B cell (primary cell): ENCODE results near the gene LRRC45. TPM values are rescaled to one million over a fixed set of nuclear protein-coding genes. Genes with fewer than 3 reads are reported as not detected.

Experiments
- ATAC-seq: fragments of 200-7000 bp; cut with Tn5 transposase; one replicate; pipeline ENCODE4 v1.10.0; 2021; ENCODE audit warnings: low read depth, mild to moderate bottlenecking, moderate number of reproducible peaks, moderate library complexity
- CTCF ChIA-PET: fragments of 350-600 bp; sonication (Branson Sonifier 250); formaldehyde crosslinking; loops from one replicate; lab custom pipeline; 2021; ENCODE audit warnings: antibody characterized with exemption, inconsistent platforms; lab: Charles Lee
- POLR2A ChIA-PET: fragments of 350-600 bp; sonication (Branson Sonifier 250); formaldehyde crosslinking; loops from one replicate; lab custom pipeline; 2021; ENCODE audit warnings: antibody characterized with exemption; lab: Charles Lee
- DNase-seq: peaks from one replicate; pipeline ENCODE4 v3.0.0; 2013
- H2AFZ ChIP-seq: 2 replicates; pipeline ENCODE4 v1.6.1; 2012; ENCODE audit warnings: mild to moderate bottlenecking, low read depth, low read length; ENCODE audit not compliant: insufficient read depth, poor library complexity, severe bottlenecking
- H3K27ac ChIP-seq, 2 donors: 1 replicate in 1 of 2; 2 replicates in 1 of 2; pipeline ENCODE4 v1.5.1; 2012 to 2013; ENCODE audit warnings: low read length in 2 of 2, mild to moderate bottlenecking in 2 of 2, moderate library complexity in 1 of 2
- H3K27me3 ChIP-seq, 4 experiments: fragments of 200-600 bp in 1 of 4; sonication (generic) in 1 of 4; replicated peaks in 1 of 4; 1 replicate in 2 of 4; 2 replicates in 2 of 4; pipeline versions ENCODE4 v1.6.1 to v1.7.0; 2013 to 2016; ENCODE audit warnings: low read length in 3 of 4, mild to moderate bottlenecking in 2 of 4, mixed read lengths in 1 of 4, moderate library complexity in 1 of 4; ENCODE audit not compliant: insufficient read depth in 4 of 4, control insufficient read depth in 3 of 4; ENCODE audit errors: control extremely low read depth in 1 of 4
- H3K36me3 ChIP-seq, 2 experiments: replicated peaks in 1 of 2; 1 replicate in 1 of 2; 2 replicates in 1 of 2; pipeline versions ENCODE4 v1.6.1 to v1.7.1; 2013; ENCODE audit warnings: low read length in 1 of 2; ENCODE audit not compliant: insufficient read depth in 2 of 2, control insufficient read depth in 1 of 2; ENCODE audit errors: control extremely low read depth in 1 of 2, extremely low read depth in 1 of 2
- H3K4me1 ChIP-seq, 2 donors: fragments of 200-600 bp in 1 of 2; sonication (generic) in 1 of 2; 1 replicate in 1 of 2; 2 replicates in 1 of 2; pipeline versions ENCODE4 v1.5.1 to v1.6.1; 2013 to 2017; ENCODE audit warnings: low read length in 2 of 2; ENCODE audit not compliant: control insufficient read depth in 2 of 2, insufficient read depth in 2 of 2
- H3K4me2 ChIP-seq: replicated peaks from 2 replicates; pipeline ENCODE3; 2012; ENCODE audit warnings: mild to moderate bottlenecking, low read depth, low read length; ENCODE audit not compliant: poor library complexity, severe bottlenecking
- H3K4me3 ChIP-seq, 5 experiments: fragments of 200-600 bp in 1 of 5; sonication (generic) in 1 of 5; 1 replicate in 3 of 5; 2 replicates in 2 of 5; pipeline versions ENCODE4 v1.5.1 to v1.7.0; 2011 to 2016; ENCODE audit warnings: low read length in 4 of 5, mild to moderate bottlenecking in 4 of 5, low read depth in 2 of 5, control low read depth in 1 of 5, moderate library complexity in 1 of 5; ENCODE audit not compliant: insufficient read depth in 1 of 5; ENCODE audit errors: control extremely low read depth in 1 of 5, extremely low read depth in 1 of 5
- H3K79me2 ChIP-seq: fragments of 200-600 bp; sonication (generic); one replicate; pipeline ENCODE4 v1.6.0; 2016; ENCODE audit warnings: low read length; ENCODE audit not compliant: control insufficient read depth, insufficient read depth
- H3K9ac ChIP-seq: fragments of 200-600 bp; sonication (generic); 2 replicates; pipeline ENCODE4 v1.6.1; 2017; ENCODE audit warnings: mild to moderate bottlenecking, low read length, moderate library complexity
- H3K9me3 ChIP-seq, 3 donors: one replicate each; pipeline versions ENCODE4 v1.6.1 to v1.7.1; 2013; ENCODE audit warnings: low read length in 2 of 3; ENCODE audit not compliant: control insufficient read depth in 2 of 3, insufficient read depth in 1 of 3; ENCODE audit errors: control extremely low read depth in 1 of 3
- H4K20me1 ChIP-seq: 2 replicates; pipeline ENCODE4 v1.6.0; 2012; ENCODE audit warnings: mild to moderate bottlenecking, low read length; ENCODE audit not compliant: insufficient read depth, control insufficient read depth, poor library complexity, severe bottlenecking
- H3K27ac Mint-ChIP-seq: one replicate; pipeline ENCODE4 v1.8.0; 2021; ENCODE audit warnings: mixed read lengths
- H3K27me3 Mint-ChIP-seq: one replicate; pipeline ENCODE4 v1.8.0; 2021; ENCODE audit warnings: mixed read lengths
- H3K4me1 Mint-ChIP-seq: one replicate; pipeline ENCODE4 v1.8.0; 2021; ENCODE audit warnings: mixed read lengths
- H3K4me3 Mint-ChIP-seq: one replicate; pipeline ENCODE4 v1.8.0; 2021; ENCODE audit warnings: mixed read lengths
- H3K9me3 Mint-ChIP-seq: one replicate; pipeline ENCODE4 v1.8.0; 2022; ENCODE audit warnings: mixed read lengths; ENCODE audit not compliant: insufficient read depth
- CTCF ChIP-seq: fragments of 200-600 bp; IDR thresholded peaks from one replicate; pipeline ENCODE4 v1.8.0; 2022; ENCODE audit warnings: antibody characterized with exemption, mild to moderate bottlenecking
- EZH2 ChIP-seq: IDR thresholded peaks from 2 replicates; pipeline ENCODE4 v1.6.1; 2012; ENCODE audit warnings: borderline replicate concordance, low read depth, mild to moderate bottlenecking, moderate library complexity, low read length; ENCODE audit not compliant: insufficient read depth, poor library complexity, severe bottlenecking
- WGBS: methylation state at CpG from one replicate; pipeline ENCODE4 v1.1.5; 2013; ENCODE audit warnings: missing lambda C conversion rate; ENCODE audit not compliant: insufficient coverage; 5-methylcytosine and 5-hydroxymethylcytosine counted together
- intact Hi-C: fragments of 100-400 bp; cut with micrococcal nuclease; formaldehyde crosslinking; loops from one replicate; pipeline ENCODE4 v1.10.0; 2022
- polyA plus RNA-seq: library from polyadenylated mRNA; depleted of rRNA; stranded (reverse); fragments of >200 nt; gene quantifications from 2 replicates; pipeline ENCODE4 v1.2.3, GENCODE V29; 2012
- total RNA-seq, 2 donors: library from RNA; stranded (reverse); fragments of 120-200 nt in 1 of 2; gene quantifications; 1 replicate in 1 of 2; 2 replicates in 1 of 2; pipeline versions ENCODE4 v1.2.3 to v1.2.4, GENCODE V29; 2013 to 2022

Gene LRRC45
- total and polyA plus RNA-seq, 2 donors (not counting 1 experiment from before 2014, with no cell fraction given): 19.4 to 19.6 TPM

GRCh38 chr17:82064433-82065192, 41.5 kb downstream of the LRRC45 start:
- Histone ChIP-seq H3K79me2 (peaks cover 12% of the 10 kb centered on the region), H3K9me3 (no peaks in the 10 kb centered on the region), H3K9ac (peak overlapping the region; percentile 75), H3K4me2 (peak overlapping the region; percentile 85), H3K4me1 (peaks cover 16 to 26% of the 10 kb centered on the region in 2 donors), H2AFZ (peak overlapping the region; percentile 100), H3K4me3 (peak overlapping the region; percentile 18 to 76 (median 64)), H3K36me3 (peaks cover 0 to 20% of the 10 kb centered on the region in 2 experiments), H3K27ac (peak overlapping the region in 1 of 2 donors; percentile 73), H3K27me3 (no peaks in the 10 kb centered on the region), H4K20me1 (peaks cover 8% of the 10 kb centered on the region)
- TF ChIP-seq CTCF (no peak), EZH2 (no peak)
- POLR2A ChIA-PET: interaction anchor here (0.6 to 1.3 kb wide), 3 partner anchors 11 to 85 kb away, joined by 3 to 4 read pairs (median 4); partner anchors contain the start of gene DCXR
- 55% methylated on average over 36 of the region's 36 CpGs for WGBS
- no peak for ATAC-seq
- no peaks in the 10 kb centered on the region for H3K9me3 Mint-ChIP-seq
- peak overlapping the region; percentile 69 for H3K4me3 Mint-ChIP-seq
- intact Hi-C loops: loop anchor here (1.0 kb wide), 1 partner anchor 34 kb away; the partner anchor contains the start of gene FASN
- H3K27me3 Mint-ChIP-seq: no peaks in the 10 kb centered on the region
- H3K4me1 Mint-ChIP-seq: peaks cover 15% of the 10 kb centered on the region
- CTCF ChIA-PET: interaction anchor here (1.1 to 1.3 kb wide), 2 partner anchors 27 to 41 kb away, joined by 3 to 4 read pairs; partner anchors contain the start of gene DCXR
- H3K27ac Mint-ChIP-seq: peak overlapping the region; percentile 53
- no peak for DNase-seq
